Ectodermal cell (in vitro differentiated cells): ENCODE measurements around the gene FSHR.

Experiments
- H3K27ac ChIP-seq: 2 replicates; pipeline ENCODE4 v1.7.0; 2013; ENCODE audit warnings: mild to moderate bottlenecking, low read depth, low read length; ENCODE audit not compliant: insufficient read depth, poor library complexity, severe bottlenecking
- H3K27me3 ChIP-seq: 2 replicates; pipeline ENCODE4 v1.7.0; 2013; ENCODE audit warnings: mild to moderate bottlenecking, low read length; ENCODE audit not compliant: insufficient read depth, control insufficient read depth, poor library complexity, severe bottlenecking
- H3K36me3 ChIP-seq: one replicate; pipeline ENCODE4 v1.7.0; 2013; ENCODE audit warnings: low read length; ENCODE audit not compliant: control insufficient read depth, insufficient read depth
- H3K4me1 ChIP-seq: one replicate; pipeline ENCODE4 v1.7.0; 2013; ENCODE audit warnings: low read length; ENCODE audit not compliant: control insufficient read depth, insufficient read depth
- H3K4me3 ChIP-seq: 2 replicates; pipeline ENCODE4 v1.7.0; 2013; ENCODE audit warnings: low read depth, low read length, control low read depth; ENCODE audit not compliant: insufficient read depth
- H3K9me3 ChIP-seq: 2 replicates; pipeline ENCODE4 v1.7.0; 2013; ENCODE audit warnings: mild to moderate bottlenecking, low read length, moderate library complexity; ENCODE audit not compliant: control insufficient read depth
- WGBS, 2 experiments: methylation state at CpG; one replicate each; pipeline ENCODE4 v1.1.7; 2013; ENCODE audit warnings: missing lambda C conversion rate in 2 of 2; 5-methylcytosine and 5-hydroxymethylcytosine counted together

Gene FSHR

DNA sequence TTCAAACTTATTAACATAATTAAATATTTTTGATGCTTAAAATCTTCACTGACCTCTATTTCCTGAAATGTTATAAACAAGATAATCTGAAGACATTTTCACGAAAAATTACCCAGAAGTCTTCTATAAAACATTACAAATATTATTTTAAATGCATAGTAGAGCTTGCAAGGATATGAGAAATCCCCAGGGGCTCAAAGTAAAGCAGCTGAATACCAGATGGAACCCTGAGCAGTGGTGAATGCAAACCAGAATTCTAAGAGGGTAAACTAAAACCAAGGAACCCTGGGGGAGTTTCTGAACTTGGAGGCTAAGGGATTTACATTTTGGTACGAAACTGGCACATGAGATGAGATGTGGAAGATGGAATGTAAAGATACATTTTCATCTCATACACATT lies 83.6 kb downstream of the FSHR start:
- no peaks in the 10 kb centered on the region for H3K9me3 ChIP-seq
- no peaks in the 10 kb centered on the region for H3K36me3 ChIP-seq
- no peaks in the 10 kb centered on the region for H3K27me3 ChIP-seq
- H3K4me1 ChIP-seq = no peaks in the 10 kb centered on the region
- H3K4me3 ChIP-seq = no peak overlapping the region
- 100% methylated on average over 1 of the region's 2 CpGs; no CpG with 5 or more reads in 1 of the 2 experiments for WGBS, 2 experiments
- H3K27ac ChIP-seq = no peak overlapping the region

DNA sequence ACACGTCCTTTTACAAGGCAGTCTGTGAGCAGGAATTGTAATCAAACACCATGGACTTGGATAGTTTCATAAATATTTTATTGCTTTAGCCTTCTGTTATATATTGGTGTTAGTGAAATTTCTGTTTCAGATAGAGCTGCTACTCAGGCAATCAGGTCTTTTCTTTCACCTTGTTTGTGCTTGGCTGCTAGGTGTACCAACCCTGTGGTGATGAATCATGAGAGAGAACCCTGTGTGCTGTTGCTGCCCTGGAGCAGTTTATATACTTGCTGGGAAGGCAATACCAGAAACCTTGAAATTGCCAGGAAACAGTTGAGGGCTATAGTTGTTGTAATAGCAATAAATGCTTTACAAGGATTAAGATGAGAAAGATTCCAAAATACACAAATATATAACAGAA lies 84.5 kb downstream of the FSHR start:
- 89% methylated on average over 1 of the region's 1 CpG; no CpG with 5 or more reads in 1 of the 2 experiments for WGBS, 2 experiments
- H3K9me3 ChIP-seq = no peaks in the 10 kb centered on the region
- no peak overlapping the region for H3K27ac ChIP-seq
- H3K4me3 ChIP-seq = no peak overlapping the region
- H3K27me3 ChIP-seq = no peaks in the 10 kb centered on the region
- no peaks in the 10 kb centered on the region for H3K36me3 ChIP-seq
- H3K4me1 ChIP-seq = no peaks in the 10 kb centered on the region

DNA sequence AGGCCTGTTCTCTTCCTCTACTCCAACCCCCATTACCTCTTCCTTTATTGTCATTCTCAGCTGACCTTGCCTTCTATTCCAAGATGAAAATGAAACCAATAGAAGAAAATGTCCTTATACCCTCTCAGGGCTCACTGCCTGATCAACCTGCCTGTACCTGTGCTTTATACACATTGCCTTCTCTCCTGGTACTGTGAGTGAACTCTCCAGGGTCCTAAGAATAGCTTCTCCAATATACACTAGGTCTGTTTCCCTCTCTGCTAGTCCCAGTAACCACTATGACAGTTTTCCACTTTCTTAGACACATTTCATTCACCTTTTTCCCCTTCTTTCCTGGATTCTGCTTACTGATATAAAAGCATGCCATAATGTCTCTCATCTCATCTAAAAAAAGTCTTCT lies 85.7 kb downstream of the FSHR start:
- no peak overlapping the region for H3K4me3 ChIP-seq
- H3K9me3 ChIP-seq = no peaks in the 10 kb centered on the region
- H3K36me3 ChIP-seq = no peaks in the 10 kb centered on the region
- no peaks in the 10 kb centered on the region for H3K4me1 ChIP-seq
- H3K27me3 ChIP-seq = no peaks in the 10 kb centered on the region
- H3K27ac ChIP-seq = no peak overlapping the region

DNA sequence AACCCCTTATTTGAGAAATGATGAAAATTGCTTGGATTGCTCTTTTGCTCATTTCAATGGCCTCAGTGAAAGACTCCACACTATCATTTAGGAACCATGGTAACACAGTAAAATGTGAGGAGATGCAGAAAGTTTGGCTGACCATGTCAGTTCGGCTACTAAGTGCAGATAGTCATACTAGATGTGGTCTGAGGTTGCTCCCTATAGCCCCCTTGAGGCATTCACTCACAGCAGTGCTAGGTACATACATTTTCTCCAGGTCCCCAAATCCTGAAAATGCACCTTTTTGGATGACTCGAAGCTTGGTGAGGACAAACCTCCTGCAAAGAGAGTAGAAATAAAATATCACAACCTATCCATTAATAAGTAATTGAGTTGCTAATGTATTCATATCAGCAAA lies 86.3 kb downstream of the FSHR start:
- H3K4me1 ChIP-seq = no peaks in the 10 kb centered on the region
- no peaks in the 10 kb centered on the region for H3K9me3 ChIP-seq
- H3K36me3 ChIP-seq = no peaks in the 10 kb centered on the region
- H3K27ac ChIP-seq = no peak overlapping the region
- H3K4me3 ChIP-seq = no peak overlapping the region
- no peaks in the 10 kb centered on the region for H3K27me3 ChIP-seq
- 82 to 100% methylated on average over 1 to 2 of the region's 2 CpGs for WGBS, 2 experiments

DNA sequence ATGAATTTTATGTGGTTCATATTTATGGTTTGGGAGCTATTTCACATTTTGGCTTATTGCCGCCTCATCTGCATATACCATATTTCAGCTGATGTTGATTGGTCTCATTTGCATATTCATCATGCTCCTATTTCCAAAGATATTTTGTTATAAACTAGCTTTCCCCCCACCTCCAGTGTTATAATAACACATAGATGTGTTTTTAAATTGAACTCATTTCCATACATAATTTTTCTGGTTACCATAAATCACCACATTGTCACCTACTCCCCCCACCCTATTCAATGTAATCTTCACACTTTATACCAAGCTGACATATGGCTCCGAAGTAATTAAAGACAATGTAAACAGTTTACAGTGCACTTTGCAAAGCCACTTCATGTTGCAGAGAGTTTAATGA lies 101.2 kb downstream of the FSHR start:
- WGBS, 2 experiments = 72 to 73% methylated on average over 2 of the region's 2 CpGs
- Histone ChIP-seq H3K27me3 (no peaks in the 10 kb centered on the region), H3K36me3 (no peaks in the 10 kb centered on the region), H3K4me1 (no peaks in the 10 kb centered on the region), H3K27ac (no peak overlapping the region), H3K4me3 (no peak overlapping the region), H3K9me3 (no peaks in the 10 kb centered on the region)

DNA sequence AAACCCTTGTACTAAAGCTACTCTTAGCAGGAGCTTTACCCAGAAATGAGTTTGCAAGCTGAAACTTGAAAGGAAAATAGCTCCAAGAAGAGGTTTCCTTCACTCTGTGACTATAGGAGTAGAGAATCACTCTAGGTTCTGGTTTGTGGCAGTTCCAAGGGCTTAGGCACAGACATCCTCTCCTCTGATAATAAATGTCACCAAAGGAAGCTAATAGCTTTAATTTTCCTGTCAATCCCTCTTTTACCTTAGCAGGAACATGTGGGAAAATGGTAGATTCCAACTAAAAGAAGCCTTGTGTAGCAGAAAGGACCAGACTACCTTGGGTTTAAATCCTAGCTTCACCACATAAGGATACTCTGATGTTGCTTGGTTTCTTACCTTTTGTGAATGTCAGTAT lies 104.0 kb downstream of the FSHR start:
- no peaks in the 10 kb centered on the region for H3K9me3 ChIP-seq
- no peaks in the 10 kb centered on the region for H3K27me3 ChIP-seq
- no peaks in the 10 kb centered on the region for H3K36me3 ChIP-seq
- no peak overlapping the region for H3K27ac ChIP-seq
- H3K4me3 ChIP-seq = no peak overlapping the region
- H3K4me1 ChIP-seq = no peaks in the 10 kb centered on the region

DNA sequence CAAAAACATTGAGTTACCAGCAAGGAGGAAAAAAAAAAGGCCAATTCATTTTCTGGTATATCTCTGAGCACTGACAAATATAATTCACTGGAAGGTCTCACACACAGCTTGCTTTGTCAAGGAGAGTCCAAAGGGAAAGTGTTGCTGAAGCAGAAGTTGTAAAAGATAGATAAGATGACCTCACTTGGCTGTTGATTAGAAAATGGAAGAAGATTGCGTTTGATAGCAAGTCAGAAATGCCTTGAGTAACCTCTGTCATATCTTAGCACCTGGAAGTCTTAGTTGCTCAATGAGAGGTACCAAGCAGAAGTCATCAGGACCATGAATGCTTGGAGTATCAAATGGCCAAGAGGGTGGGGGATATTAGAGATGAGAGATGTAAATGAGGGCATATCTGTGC lies 105.2 kb downstream of the FSHR start:
- Histone ChIP-seq H3K4me3 (no peak overlapping the region), H3K9me3 (no peaks in the 10 kb centered on the region), H3K36me3 (no peaks in the 10 kb centered on the region), H3K27ac (no peak overlapping the region), H3K4me1 (no peaks in the 10 kb centered on the region), H3K27me3 (no peaks in the 10 kb centered on the region)
- 94 to 100% methylated on average over 1 of the region's 1 CpG for WGBS, 2 experiments

DNA sequence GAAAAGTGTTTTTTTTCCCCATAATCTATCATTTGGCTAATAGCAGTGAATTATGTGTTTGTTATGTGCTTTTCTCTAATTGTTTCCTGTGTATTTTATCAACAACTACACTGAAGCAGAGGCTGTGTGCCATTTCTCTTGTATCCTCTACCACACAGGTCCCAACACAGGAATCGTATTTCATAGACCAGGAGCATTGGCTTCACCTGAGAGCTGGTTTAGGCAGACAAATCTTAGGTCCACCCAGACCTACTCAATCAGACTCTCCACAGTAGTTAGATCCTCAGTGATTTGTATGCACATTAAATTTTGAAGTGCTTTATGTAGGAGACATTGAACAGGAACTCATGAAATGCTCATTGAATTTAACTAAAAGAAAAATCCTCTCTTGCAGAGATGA lies 109.2 kb downstream of the FSHR start:
- no peak overlapping the region for H3K4me3 ChIP-seq
- H3K27ac ChIP-seq = no peak overlapping the region
- H3K9me3 ChIP-seq = no peaks in the 10 kb centered on the region
- H3K4me1 ChIP-seq = no peaks in the 10 kb centered on the region
- H3K36me3 ChIP-seq = no peaks in the 10 kb centered on the region
- no peaks in the 10 kb centered on the region for H3K27me3 ChIP-seq
- 43 to 73% methylated on average over 1 of the region's 1 CpG for WGBS, 2 experiments

DNA sequence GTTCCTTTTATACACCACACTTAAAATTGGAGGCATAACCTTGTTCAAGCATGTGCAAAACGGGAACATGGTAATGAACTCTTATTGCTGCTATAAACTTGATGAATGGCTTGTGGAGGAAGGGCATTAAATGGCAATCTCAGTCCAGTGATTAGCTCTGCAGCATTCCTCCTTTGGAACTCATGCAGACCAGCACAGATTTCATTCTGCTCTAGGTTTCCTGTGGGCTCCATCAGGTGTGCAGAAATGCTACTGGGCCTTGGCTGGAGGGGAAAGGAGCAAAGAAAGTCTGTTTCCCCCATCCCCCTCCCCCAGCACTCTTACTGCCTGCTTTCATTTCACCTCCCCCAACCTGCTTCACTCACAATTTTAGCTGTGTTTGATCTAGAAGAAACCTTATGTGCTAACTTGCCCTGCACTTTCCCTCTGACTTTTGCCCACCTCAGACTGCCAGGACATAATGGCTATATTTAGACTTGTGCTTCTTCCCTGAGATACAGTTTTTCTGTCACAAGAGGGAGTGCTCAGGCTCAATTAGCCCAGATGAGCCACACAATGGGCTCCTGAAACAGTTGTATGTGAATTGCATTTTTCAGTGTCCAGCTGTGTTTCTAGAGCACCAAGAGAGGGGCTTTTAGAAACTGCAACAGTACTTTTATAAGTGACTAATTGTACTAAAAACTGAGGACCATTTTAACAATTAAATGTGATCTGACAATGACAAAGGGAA lies 109.8 kb downstream of the FSHR start:
- Histone ChIP-seq H3K9me3 (no peaks in the 10 kb centered on the region), H3K27me3 (no peaks in the 10 kb centered on the region), H3K36me3 (no peaks in the 10 kb centered on the region), H3K27ac (no peak overlapping the region), H3K4me1 (no peaks in the 10 kb centered on the region), H3K4me3 (no peak overlapping the region)
- 93 to 100% methylated on average over 1 of the region's 1 CpG for WGBS, 2 experiments

DNA sequence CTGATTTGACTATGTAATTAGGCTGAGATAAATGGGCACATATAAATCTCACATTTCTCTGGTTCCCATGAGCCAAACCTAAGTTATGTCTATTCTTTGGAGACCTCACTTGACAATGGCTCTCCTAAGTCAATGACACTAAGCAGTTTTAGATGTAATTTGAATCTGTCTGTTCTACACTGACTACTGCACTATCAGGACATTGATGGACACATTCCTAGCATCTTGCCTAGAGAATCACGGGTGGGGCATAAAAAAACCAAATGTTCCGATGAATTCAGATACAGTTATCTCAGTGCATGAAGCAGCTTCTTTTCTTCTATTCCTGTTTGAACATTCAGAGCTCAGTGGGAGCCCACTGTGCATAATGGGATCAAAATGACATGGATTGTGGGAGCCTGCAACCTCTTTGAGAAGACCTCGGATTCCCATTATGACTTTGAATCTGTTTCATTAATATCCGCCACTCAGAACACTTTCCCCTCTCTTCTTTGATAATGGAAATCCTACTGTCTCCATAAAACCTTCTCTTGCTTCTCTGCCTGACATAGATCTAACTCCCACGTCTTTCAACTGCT lies 110.8 kb downstream of the FSHR start:
- no peak overlapping the region for H3K4me3 ChIP-seq
- H3K36me3 ChIP-seq = no peaks in the 10 kb centered on the region
- H3K4me1 ChIP-seq = no peaks in the 10 kb centered on the region
- 82 to 86% methylated on average over 5 of the region's 5 CpGs for WGBS, 2 experiments
- no peak overlapping the region for H3K27ac ChIP-seq
- no peaks in the 10 kb centered on the region for H3K9me3 ChIP-seq
- no peaks in the 10 kb centered on the region for H3K27me3 ChIP-seq
